ENCODE measurements around the gene SLC13A4.

Gene SLC13A4

GRCh38 chr7:135733603-135734342 is 5.8 kb upstream of the SLC13A4 start:
- no peak for TF ChIP-seq CTCF (conservative IDR thresholded peaks at IDR 0.05; ENCODE audit: low read depth)
- no peak overlapping the region for H3K27ac ChIP-seq
- DNase-seq (ENCODE audit: low spot score), result no peak
- ChIA-PET CTCF (interaction anchor here (0.6 kb wide), 1 partner anchor 137 kb away, joined by 3 read pairs; no protein-coding TSS in a partner anchor), POLR2A (ENCODE audit: low non-redundant PET) (no interaction called here)

GRCh38 chr7:135731131-135731530 is 3.1 kb upstream of the SLC13A4 start:
- CTCF ChIA-PET, result no interaction called here
- no peak for TF ChIP-seq CTCF (conservative IDR thresholded peaks at IDR 0.05; ENCODE audit: low read depth)
- POLR2A ChIA-PET (ENCODE audit: low non-redundant PET), result no interaction called here
- no peak for DNase-seq (ENCODE audit: low spot score)
- no peak overlapping the region for H3K27ac ChIP-seq

- ChIA-PET POLR2A (ENCODE audit: low non-redundant PET) (no interaction called here), CTCF (interaction anchor here (0.6 kb wide), 2 partner anchors 16 to 1698 kb away, joined by 3 read pairs; no protein-coding TSS in a partner anchor)
- TF ChIP-seq CTCF (conservative IDR thresholded peaks at IDR 0.05; ENCODE audit: low read depth), result no peak
- no peak overlapping the region for H3K27ac ChIP-seq
- no peak for DNase-seq (ENCODE audit: low spot score)
Observed at GRCh38 chr7:135729230-135729629, 1.2 kb upstream of the SLC13A4 start.

- ChIA-PET POLR2A (ENCODE audit: low non-redundant PET) (no interaction called here), CTCF (no interaction called here)
- TF ChIP-seq CTCF (conservative IDR thresholded peaks at IDR 0.05; ENCODE audit: low read depth), result no peak
- DNase-seq (ENCODE audit: low spot score), result no peak
- H3K27ac ChIP-seq, result no peak overlapping the region
Observed at GRCh38 chr7:135726911-135727673, 894 bp downstream of the SLC13A4 start.

DNA sequence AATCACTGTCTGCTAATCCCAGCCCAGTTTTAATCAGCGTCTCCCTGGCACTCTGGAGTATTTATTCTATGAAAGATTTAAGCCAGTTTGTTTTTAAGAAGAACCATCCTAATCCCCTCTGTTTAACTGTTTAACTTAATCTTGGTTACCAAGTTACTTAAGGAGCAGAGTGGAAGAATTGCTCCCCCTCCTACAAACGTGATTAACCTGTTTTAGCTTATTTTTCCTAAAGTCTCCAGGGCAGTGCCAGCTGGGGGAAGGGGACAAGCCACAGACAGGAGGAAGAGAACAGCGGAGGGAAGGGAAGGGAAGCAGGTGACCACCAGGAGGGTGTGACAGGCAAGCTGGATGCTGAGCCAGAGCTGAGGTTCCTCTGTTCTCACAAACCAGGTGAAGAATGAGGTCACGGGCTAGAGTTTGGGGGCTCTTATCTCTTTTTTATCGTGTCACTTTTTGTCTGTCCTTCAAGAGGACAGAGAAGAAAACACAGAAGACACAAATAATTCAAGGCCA is 1.7 kb downstream of the SLC13A4 start:
- ChIA-PET POLR2A (ENCODE audit: low non-redundant PET) (no interaction called here), CTCF (no interaction called here)
- no peak for DNase-seq (ENCODE audit: low spot score)
- no peak overlapping the region for H3K27ac ChIP-seq
- no peak for TF ChIP-seq CTCF (conservative IDR thresholded peaks at IDR 0.05; ENCODE audit: low read depth)

- H3K27ac ChIP-seq, result no peak overlapping the region
- CTCF ChIA-PET, result no interaction called here
- POLR2A ChIA-PET (ENCODE audit: low non-redundant PET), result no interaction called here
- DNase-seq (ENCODE audit: low spot score), result no peak
- no peak for TF ChIP-seq CTCF (conservative IDR thresholded peaks at IDR 0.05; ENCODE audit: low read depth)
Observed at GRCh38 chr7:135723411-135723810, 4.6 kb downstream of the SLC13A4 start.

Measured in RWPE1 (cell line).